ENCODE results near the gene SCGB1A1.

- no peak for TF ChIP-seq NFRKB (IDR thresholded peaks at IDR 0.05)
- TF ChIP-seq TARDBP (IDR thresholded peaks at IDR 0.05): no peak
- no peak for TF ChIP-seq ZNF384 (IDR thresholded peaks at IDR 0.05)
- TF ChIP-seq ELF4 (IDR thresholded peaks at IDR 0.05): no peak
- no peak for TF ChIP-seq LEF1 (IDR thresholded peaks at IDR 0.05; ENCODE audit: borderline replicate concordance)
- TF ChIP-seq SP1 (IDR thresholded peaks at IDR 0.05): no peak
- TF ChIP-seq HDGF (IDR thresholded peaks at IDR 0.05; ENCODE audit: borderline replicate concordance): no peak
- TF ChIP-seq SUZ12 (IDR thresholded peaks at IDR 0.05): no peak
- TF ChIP-seq FOXM1 (IDR thresholded peaks at IDR 0.05; ENCODE audit: borderline replicate concordance): no peak
- no peak for TF ChIP-seq L3MBTL2 (conservative IDR thresholded peaks at IDR 0.05)
- no peak for TF ChIP-seq FOXK2 (IDR thresholded peaks at IDR 0.05)
- no peak for TF ChIP-seq FOXA1 (IDR thresholded peaks at IDR 0.05)
Measured at GRCh38 chr11:62402226-62402959, 16.4 kb upstream of the SCGB1A1 start.

All from HEK293T (cell line).